ENCODE data around the gene CYSLTR2. TPM values are rescaled to one million over a fixed set of nuclear protein-coding genes. Genes with fewer than 3 reads are reported as not detected.

CYSLTR2 gene
- total RNA-seq, 1 experiment from 2014 or later = not detected

GRCh38 chr13:48731001-48731658 is 77.4 kb downstream of the CYSLTR2 start:
- no peak for DNase-seq
- BruUV-seq (replicated peaks) = no TSS peak

GRCh38 chr13:48731957-48732569 is 78.3 kb downstream of the CYSLTR2 start:
- Mint-ChIP-seq H3K4me1 (ENCODE audit: low read depth, unreplicated experiment) (no peaks in the 10 kb centered on the region), H3K27ac (ENCODE audit: unreplicated experiment) (no peak overlapping the region), H3K4me3 (ENCODE audit: low read depth, unreplicated experiment) (peak overlapping the region; percentile 24), H3K9me3 (ENCODE audit: low read depth, unreplicated experiment) (no peaks in the 10 kb centered on the region), H3K27me3 (ENCODE audit: unreplicated experiment) (no peaks in the 10 kb centered on the region), H3K36me3 (ENCODE audit: insufficient read depth, unreplicated experiment) (no peaks in the 10 kb centered on the region)
- CTCF ChIA-PET = no interaction called here
- peak; percentile 57 for DNase-seq
- intact Hi-C loops (cut with micrococcal nuclease; ENCODE audit: unreplicated experiment) = loop anchor here (1.0 kb wide), 1 partner anchor 137 kb away; no protein-coding TSS in a partner anchor
- peak; percentile 61 for TF ChIP-seq CTCF (IDR thresholded peaks at IDR 0.05; ENCODE audit: unreplicated experiment)
- BruUV-seq (replicated peaks) = no TSS peak

More at GRCh38 chr13:48731001-48731658, 77.4 kb downstream of the CYSLTR2 start:
- intact Hi-C loops (cut with micrococcal nuclease; ENCODE audit: unreplicated experiment) = no loop called here
- no peaks in the 10 kb centered on the region for H3K27me3 Mint-ChIP-seq (ENCODE audit: unreplicated experiment)
- H3K27ac Mint-ChIP-seq (ENCODE audit: unreplicated experiment) = no peak overlapping the region
- no peak overlapping the region for H3K4me3 Mint-ChIP-seq (ENCODE audit: low read depth, unreplicated experiment)
- CTCF ChIA-PET = no interaction called here
- no peaks in the 10 kb centered on the region for H3K9me3 Mint-ChIP-seq (ENCODE audit: low read depth, unreplicated experiment)
- H3K4me1 Mint-ChIP-seq (ENCODE audit: low read depth, unreplicated experiment) = no peaks in the 10 kb centered on the region
- no peaks in the 10 kb centered on the region for H3K36me3 Mint-ChIP-seq (ENCODE audit: insufficient read depth, unreplicated experiment)
- no peak for TF ChIP-seq CTCF (IDR thresholded peaks at IDR 0.05; ENCODE audit: unreplicated experiment)

GRCh38 chr13:48733739-48734335 is 80.1 kb downstream of the CYSLTR2 start:
- H3K4me3 Mint-ChIP-seq (ENCODE audit: low read depth, unreplicated experiment) = no peak overlapping the region
- BruUV-seq (replicated peaks) = no TSS peak
- TF ChIP-seq CTCF (IDR thresholded peaks at IDR 0.05; ENCODE audit: unreplicated experiment) = no peak
- intact Hi-C loops (cut with micrococcal nuclease; ENCODE audit: unreplicated experiment) = no loop called here
- H3K4me1 Mint-ChIP-seq (ENCODE audit: low read depth, unreplicated experiment) = no peaks in the 10 kb centered on the region
- CTCF ChIA-PET = no interaction called here
- DNase-seq = no peak
- H3K36me3 Mint-ChIP-seq (ENCODE audit: insufficient read depth, unreplicated experiment) = no peaks in the 10 kb centered on the region
- no peaks in the 10 kb centered on the region for H3K27me3 Mint-ChIP-seq (ENCODE audit: unreplicated experiment)
- no peaks in the 10 kb centered on the region for H3K9me3 Mint-ChIP-seq (ENCODE audit: low read depth, unreplicated experiment)
- H3K27ac Mint-ChIP-seq (ENCODE audit: unreplicated experiment) = no peak overlapping the region

- no peak overlapping the region for H3K4me3 Mint-ChIP-seq (ENCODE audit: low read depth, unreplicated experiment)
- H3K4me1 Mint-ChIP-seq (ENCODE audit: low read depth, unreplicated experiment) = no peaks in the 10 kb centered on the region
- intact Hi-C loops (cut with micrococcal nuclease; ENCODE audit: unreplicated experiment) = no loop called here
These were observed 81.8 kb downstream of the CYSLTR2 start for GRCh38 chr13:48735571-48735970.

More at GRCh38 chr13:48735571-48735970, 81.8 kb downstream of the CYSLTR2 start:
- no peak for TF ChIP-seq CTCF (IDR thresholded peaks at IDR 0.05; ENCODE audit: unreplicated experiment)
- Mint-ChIP-seq H3K27me3 (ENCODE audit: unreplicated experiment) (no peaks in the 10 kb centered on the region), H3K27ac (ENCODE audit: unreplicated experiment) (no peak overlapping the region), H3K36me3 (ENCODE audit: insufficient read depth, unreplicated experiment) (no peaks in the 10 kb centered on the region), H3K9me3 (ENCODE audit: low read depth, unreplicated experiment) (no peaks in the 10 kb centered on the region)
- no peak for DNase-seq
- BruUV-seq (replicated peaks) = no TSS peak
- CTCF ChIA-PET = no interaction called here

All from Calu3 (cell line).